K562 treated with DMSO at 1 percent for 24 hours (cell line): ENCODE data around the gene PCDHB1. TPM values are rescaled to one million over a fixed set of nuclear protein-coding genes. Genes with fewer than 3 reads are reported as not detected.

Experiments
- total RNA-seq: library from RNA; unstranded; fragments of 300-600 nt; gene quantifications from 2 replicates; pipeline ENCODE4 v1.2.3, GENCODE V29; 2022; ENCODE audit warnings: low read depth; ENCODE audit not compliant: insufficient read depth

Gene PCDHB1
- not detected in 2 replicates for total RNA-seq

DNA sequence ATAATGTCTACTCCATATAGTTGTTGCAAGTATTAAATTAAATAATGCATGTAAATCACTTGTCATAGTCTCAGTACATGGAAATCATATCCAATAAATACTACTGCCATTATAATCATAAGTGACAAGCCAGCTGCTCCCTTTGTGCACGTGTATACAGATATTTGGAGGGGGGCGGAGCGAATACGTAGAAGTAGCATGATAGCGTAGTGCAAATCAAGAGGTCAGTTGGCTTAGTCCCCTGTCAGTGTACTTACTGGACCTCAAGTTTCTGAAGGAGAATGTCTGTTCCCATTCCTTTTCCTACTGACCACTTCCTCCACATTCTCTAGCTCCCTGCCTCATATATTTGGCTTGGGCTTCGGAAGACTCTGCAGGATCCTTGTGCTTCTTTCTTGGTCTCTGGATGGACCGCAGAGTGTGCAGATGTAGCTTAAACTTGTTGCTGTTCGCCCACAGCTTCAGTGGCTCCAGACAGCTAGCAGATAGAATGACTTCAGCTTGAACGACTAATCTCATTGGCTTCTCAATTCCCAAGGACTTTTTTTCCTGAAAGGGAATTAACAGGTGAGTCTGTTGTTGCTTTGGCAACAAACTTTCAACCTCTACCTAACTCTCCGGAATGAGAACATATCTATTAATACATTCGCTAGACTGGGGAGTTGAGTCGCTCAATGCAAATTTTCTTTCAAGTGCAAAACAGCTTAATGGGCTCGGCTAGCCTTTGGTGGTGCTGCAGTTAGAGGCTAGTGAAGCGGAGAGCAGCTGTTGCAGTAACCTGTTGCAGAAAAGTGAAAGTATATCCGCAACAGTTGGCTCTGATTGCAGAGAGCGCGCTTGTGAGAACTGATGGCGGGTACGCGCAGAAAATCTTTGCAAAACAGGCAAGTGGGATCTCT lies at the start of gene PCDHB1:
Gene PCDHB1, plus strand, starts transcription at position 753 of the 899 bp plus-strand sequence. Its CDS starts 97 bp downstream, at position 850.

GRCh38 chr5:141094481-141095262 lies 43.5 kb downstream of the PCDHB1 start, which contains the start of gene PCDHB2:
PCDHB2 (plus strand) TSS chr5:141094615; CDS start chr5:141094791, 176 bp downstream.

DNA sequence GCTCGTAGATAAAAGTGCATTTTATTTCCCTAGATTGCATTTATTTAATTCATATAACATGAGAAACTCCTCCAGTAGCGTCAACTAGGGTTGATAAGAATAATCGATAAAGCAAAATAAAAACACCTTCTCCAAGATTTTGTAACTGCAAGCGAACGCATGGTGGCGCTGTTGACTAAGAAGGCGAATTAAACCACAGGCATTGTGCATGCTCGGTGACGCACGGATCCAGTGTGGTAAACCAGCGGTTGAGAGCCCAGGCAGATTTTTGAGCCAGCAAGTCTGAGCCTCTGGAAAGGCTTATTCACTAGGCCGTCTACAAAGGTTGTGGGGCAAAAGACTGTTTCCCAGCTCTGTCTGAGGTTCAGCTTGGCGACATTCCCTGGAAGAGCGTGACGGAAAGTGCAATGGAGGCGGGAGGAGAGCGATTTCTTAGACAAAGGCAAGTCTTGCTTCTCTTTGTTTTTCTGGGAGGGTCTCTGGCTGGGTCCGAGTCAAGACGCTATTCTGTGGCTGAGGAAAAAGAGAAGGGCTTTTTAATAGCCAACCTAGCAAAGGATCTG lies 49.1 kb downstream of the PCDHB1 start, which contains the start of gene PCDHB3:
Gene PCDHB3, plus strand, starts transcription at position 231 of the 563 bp plus-strand sequence. Its CDS starts 177 bp downstream, at position 408.

Other genes starting within 250 kb of the PCDHB1 start
- not detected in 2 replicates for gene PCDHA4, start 244.3 kb upstream of the PCDHB1 start, total RNA-seq
- 0.13 TPM in 1 of 2 replicates, not detected in the other for gene PCDHA5, start 229.8 kb upstream of the PCDHB1 start, total RNA-seq
- gene PCDHA6, start 223.4 kb upstream of the PCDHB1 start, total RNA-seq, result not detected in 2 replicates
- gene PCDHA7, start 217.1 kb upstream of the PCDHB1 start, total RNA-seq, result not detected in 2 replicates
- gene PCDHA8, start 210.2 kb upstream of the PCDHB1 start, total RNA-seq, result not detected in 2 replicates
- not detected in 2 replicates for gene PCDHA9, start 203.0 kb upstream of the PCDHB1 start, total RNA-seq
- gene PCDHA10, start 195.5 kb upstream of the PCDHB1 start, total RNA-seq, result not detected in 2 replicates
- gene PCDHA11, start 182.4 kb upstream of the PCDHB1 start, total RNA-seq, result not detected in 2 replicates
- not detected in 2 replicates for gene PCDHA12, start 176.1 kb upstream of the PCDHB1 start, total RNA-seq
- gene PCDHA13, start 169.2 kb upstream of the PCDHB1 start, total RNA-seq, result not detected in 2 replicates
- gene PCDHAC1, start 125.1 kb upstream of the PCDHB1 start, total RNA-seq, result not detected in 2 replicates
- gene PCDHAC2, start 84.9 kb upstream of the PCDHB1 start, total RNA-seq, result not detected in 2 replicates
- gene PCDHB2, start 43.2 kb downstream of the PCDHB1 start, total RNA-seq, result 0.44 and 0.59 TPM in 2 replicates
- gene PCDHB3, start 49.1 kb downstream of the PCDHB1 start, total RNA-seq, result 0.31 and 0.35 TPM in 2 replicates
- 0.08 TPM in 1 of 2 replicates, not detected in the other for gene PCDHB4, start 70.4 kb downstream of the PCDHB1 start, total RNA-seq
- gene PCDHB5, start 83.8 kb downstream of the PCDHB1 start, total RNA-seq, result 0.23 TPM in 1 of 2 replicates, not detected in the other
- not detected in 2 replicates for gene PCDHB6, start 98.7 kb downstream of the PCDHB1 start, total RNA-seq
- 0.06 TPM in 1 of 2 replicates, not detected in the other for gene PCDHB7, start 121.3 kb downstream of the PCDHB1 start, total RNA-seq
- gene PCDHB8, start 126.4 kb downstream of the PCDHB1 start, total RNA-seq, result 0.09 TPM in 1 of 2 replicates, not detected in the other
- not detected in 2 replicates for gene PCDHB16, start 131.0 kb downstream of the PCDHB1 start, total RNA-seq
- not detected in 2 replicates for gene PCDHB9, start 135.8 kb downstream of the PCDHB1 start, total RNA-seq
- not detected in 2 replicates for gene PCDHB10, start 141.0 kb downstream of the PCDHB1 start, total RNA-seq
- gene PCDHB11, start 148.3 kb downstream of the PCDHB1 start, total RNA-seq, result 0.13 TPM in 1 of 2 replicates, not detected in the other
- not detected in 2 replicates for gene PCDHB12, start 157.3 kb downstream of the PCDHB1 start, total RNA-seq
- 0.16 and 0.22 TPM in 2 replicates for gene PCDHB13, start 162.5 kb downstream of the PCDHB1 start, total RNA-seq
- gene PCDHB14, start 172.0 kb downstream of the PCDHB1 start, total RNA-seq, result 0.21 TPM in 1 of 2 replicates, not detected in the other
- 0.35 and 0.52 TPM in 2 replicates for gene PCDHB15, start 194.0 kb downstream of the PCDHB1 start, total RNA-seq